ENCODE data around the gene ANKRD33B. TPM values are rescaled to one million over a fixed set of nuclear protein-coding genes. Genes with fewer than 3 reads are reported as not detected.

ANKRD33B gene
- total and polyA plus RNA-seq, 2 donors (not counting 1 experiment from before 2014, with no cell fraction given) = 7.7 to 7.8 TPM

DNA sequence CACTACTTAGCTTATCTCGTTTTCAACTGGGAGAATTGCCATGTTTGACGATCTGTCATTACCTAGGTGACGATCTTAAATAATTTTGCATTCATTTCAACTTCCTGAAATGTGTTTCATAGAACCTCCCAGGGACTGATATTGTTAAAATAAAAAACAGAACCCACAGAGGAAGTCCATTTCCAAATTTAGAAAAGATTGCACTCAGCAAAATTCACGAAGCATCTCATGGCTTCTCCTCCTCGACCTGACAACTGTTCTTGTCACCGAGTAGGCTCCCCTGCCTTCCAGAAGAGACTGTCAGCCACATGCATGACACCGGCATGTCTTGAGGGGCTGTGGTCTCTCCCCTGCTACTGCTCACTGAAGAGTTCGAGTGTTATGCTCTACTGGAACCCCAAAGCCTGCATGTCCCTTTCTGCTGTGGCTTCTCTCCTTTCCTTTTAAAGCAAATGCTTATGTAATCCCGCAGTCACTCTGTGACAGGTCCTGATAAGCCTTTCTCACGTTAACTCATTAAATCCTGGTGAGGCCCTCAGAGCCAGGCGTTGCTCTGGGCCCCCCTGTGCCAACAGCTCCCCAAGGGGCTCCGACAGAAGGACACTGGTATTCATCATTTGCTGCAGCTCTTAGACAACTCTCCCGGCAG lies 26.8 kb upstream of the ANKRD33B start:
- TF ChIP-seq, protein P1, sequence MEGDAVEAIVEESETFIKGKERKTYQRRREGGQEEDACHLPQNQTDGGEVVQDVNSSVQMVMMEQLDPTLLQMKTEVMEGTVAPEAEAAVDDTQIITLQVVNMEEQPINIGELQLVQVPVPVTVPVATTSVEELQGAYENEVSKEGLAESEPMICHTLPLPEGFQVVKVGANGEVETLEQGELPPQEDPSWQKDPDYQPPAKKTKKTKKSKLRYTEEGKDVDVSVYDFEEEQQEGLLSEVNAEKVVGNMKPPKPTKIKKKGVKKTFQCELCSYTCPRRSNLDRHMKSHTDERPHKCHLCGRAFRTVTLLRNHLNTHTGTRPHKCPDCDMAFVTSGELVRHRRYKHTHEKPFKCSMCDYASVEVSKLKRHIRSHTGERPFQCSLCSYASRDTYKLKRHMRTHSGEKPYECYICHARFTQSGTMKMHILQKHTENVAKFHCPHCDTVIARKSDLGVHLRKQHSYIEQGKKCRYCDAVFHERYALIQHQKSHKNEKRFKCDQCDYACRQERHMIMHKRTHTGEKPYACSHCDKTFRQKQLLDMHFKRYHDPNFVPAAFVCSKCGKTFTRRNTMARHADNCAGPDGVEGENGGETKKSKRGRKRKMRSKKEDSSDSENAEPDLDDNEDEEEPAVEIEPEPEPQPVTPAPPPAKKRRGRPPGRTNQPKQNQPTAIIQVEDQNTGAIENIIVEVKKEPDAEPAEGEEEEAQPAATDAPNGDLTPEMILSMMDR (conservative IDR thresholded peaks at IDR 0.05 in 1 of 2, IDR thresholded peaks at IDR 0.05 in 1 of 2; ENCODE audit: low read depth in 1 of 2, low read length in 2 of 2) = no peak
- no peak for TF ChIP-seq EZH2 (IDR thresholded peaks at IDR 0.05; ENCODE audit: low read length, missing control alignments)
- no peaks in the 10 kb centered on the region for H4K20me1 ChIP-seq (ENCODE audit: control insufficient read depth, extremely low read depth, insufficient read depth, low read length)
- no peaks in the 10 kb centered on the region for H3K27me3 ChIP-seq (ENCODE audit: control insufficient read depth, insufficient read depth, low read length)
- no peak overlapping the region for H3K4me3 ChIP-seq (replicated peaks in 1 of 4; ENCODE audit: control extremely low read depth in 1 of 4, insufficient read depth in 1 of 4, low read depth in 3 of 4, low read length in 4 of 4)
- H3K4me1 ChIP-seq (ENCODE audit: control insufficient read depth, extremely low read depth, insufficient read depth, low read length) = peaks cover 2% of the 10 kb centered on the region
- H3K9me3 ChIP-seq (ENCODE audit: control insufficient read depth, insufficient read depth, low read depth, low read length) = no peaks in the 10 kb centered on the region
- H3K4me2 ChIP-seq (ENCODE audit: extremely low read depth, insufficient read depth, low read length) = peak overlapping the region; percentile 68
- H3K27ac ChIP-seq (ENCODE audit: insufficient read depth, low read length) = no peak overlapping the region
- no peaks in the 10 kb centered on the region for H3K36me3 ChIP-seq (ENCODE audit: control insufficient read depth, insufficient read depth, low read length)
- no peak overlapping the region for H3K9ac ChIP-seq (ENCODE audit: insufficient read depth, low read length)
- H2AFZ ChIP-seq (ENCODE audit: low read length) = peak overlapping the region; percentile 92
- no peak for DNase-seq (ENCODE audit: low read depth in 2 of 2)
- H3K79me2 ChIP-seq (ENCODE audit: control insufficient read depth, insufficient read depth, low read length) = no peaks in the 10 kb centered on the region

DNA sequence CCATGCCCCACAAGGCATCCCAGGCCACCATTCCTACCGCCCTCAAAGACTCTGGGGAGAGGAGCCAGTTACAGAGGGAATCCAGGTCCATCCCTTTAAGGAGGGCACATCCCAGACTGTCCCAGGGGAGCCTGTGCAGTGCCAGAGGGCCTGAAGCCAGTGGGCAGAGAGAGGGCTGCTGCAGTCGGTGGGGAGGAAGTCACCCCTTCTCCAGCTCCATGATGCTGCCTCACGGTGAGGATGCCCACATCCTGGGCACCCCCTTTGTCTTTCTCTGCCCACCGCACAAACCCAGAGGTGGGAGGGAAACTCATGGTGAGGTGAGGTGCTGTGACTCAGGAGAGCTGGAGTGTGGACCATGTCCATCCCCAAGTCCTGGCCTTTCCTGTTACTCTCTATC lies 26.2 kb upstream of the ANKRD33B start:
- Histone ChIP-seq H3K4me2 (ENCODE audit: extremely low read depth, insufficient read depth, low read length) (no peak overlapping the region), H3K79me2 (ENCODE audit: control insufficient read depth, insufficient read depth, low read length) (no peaks in the 10 kb centered on the region), H3K27me3 (ENCODE audit: control insufficient read depth, insufficient read depth, low read length) (no peaks in the 10 kb centered on the region), H4K20me1 (ENCODE audit: control insufficient read depth, extremely low read depth, insufficient read depth, low read length) (no peaks in the 10 kb centered on the region), H3K4me1 (ENCODE audit: control insufficient read depth, extremely low read depth, insufficient read depth, low read length) (peaks cover 2% of the 10 kb centered on the region), H3K9ac (ENCODE audit: insufficient read depth, low read length) (no peak overlapping the region), H3K9me3 (ENCODE audit: control insufficient read depth, insufficient read depth, low read depth, low read length) (no peaks in the 10 kb centered on the region), H3K27ac (ENCODE audit: insufficient read depth, low read length) (no peak overlapping the region), H2AFZ (ENCODE audit: low read length) (no peak overlapping the region), H3K36me3 (ENCODE audit: control insufficient read depth, insufficient read depth, low read length) (no peaks in the 10 kb centered on the region), H3K4me3 (replicated peaks in 1 of 4; ENCODE audit: control extremely low read depth in 1 of 4, insufficient read depth in 1 of 4, low read depth in 3 of 4, low read length in 4 of 4) (no peak overlapping the region)
- TF ChIP-seq, protein P1 (conservative IDR thresholded peaks at IDR 0.05 in 1 of 2, IDR thresholded peaks at IDR 0.05 in 1 of 2; ENCODE audit: low read depth in 1 of 2, low read length in 2 of 2) = no peak
- TF ChIP-seq EZH2 (IDR thresholded peaks at IDR 0.05; ENCODE audit: low read length, missing control alignments) = no peak
- no peak for DNase-seq (ENCODE audit: low read depth in 2 of 2)

GRCh38 chr5:10538103-10538788 lies 25.6 kb upstream of the ANKRD33B start:
- no peak overlapping the region for H3K27ac ChIP-seq (ENCODE audit: insufficient read depth, low read length)
- H3K27me3 ChIP-seq (ENCODE audit: control insufficient read depth, insufficient read depth, low read length) = no peaks in the 10 kb centered on the region
- H4K20me1 ChIP-seq (ENCODE audit: control insufficient read depth, extremely low read depth, insufficient read depth, low read length) = no peaks in the 10 kb centered on the region
- no peak for DNase-seq (ENCODE audit: low read depth in 2 of 2)
- H3K4me3 ChIP-seq (replicated peaks in 1 of 4; ENCODE audit: control extremely low read depth in 1 of 4, insufficient read depth in 1 of 4, low read depth in 3 of 4, low read length in 4 of 4) = no peak overlapping the region
- no peak overlapping the region for H3K9ac ChIP-seq (ENCODE audit: insufficient read depth, low read length)
- no peaks in the 10 kb centered on the region for H3K79me2 ChIP-seq (ENCODE audit: control insufficient read depth, insufficient read depth, low read length)
- H3K9me3 ChIP-seq (ENCODE audit: control insufficient read depth, insufficient read depth, low read depth, low read length) = no peaks in the 10 kb centered on the region
- H3K36me3 ChIP-seq (ENCODE audit: control insufficient read depth, insufficient read depth, low read length) = no peaks in the 10 kb centered on the region
- no peak overlapping the region for H3K4me2 ChIP-seq (ENCODE audit: extremely low read depth, insufficient read depth, low read length)
- no peak for TF ChIP-seq EZH2 (IDR thresholded peaks at IDR 0.05; ENCODE audit: low read length, missing control alignments)
- TF ChIP-seq, protein P1 (conservative IDR thresholded peaks at IDR 0.05 in 1 of 2, IDR thresholded peaks at IDR 0.05 in 1 of 2; ENCODE audit: low read depth in 1 of 2, low read length in 2 of 2) = no peak
- no peak overlapping the region for H2AFZ ChIP-seq (ENCODE audit: low read length)
- peaks cover 2% of the 10 kb centered on the region for H3K4me1 ChIP-seq (ENCODE audit: control insufficient read depth, extremely low read depth, insufficient read depth, low read length)

Data from fibroblast of lung (primary cell).